Kidney (tissue), 14 donors: ENCODE measurements around the gene L1CAM. TPM values are rescaled to one million over a fixed set of nuclear protein-coding genes. Genes with fewer than 3 reads are reported as not detected.
A peak's percentile ranks its signal among the peaks of the same experiment; 100 is the strongest.

ENCODE experiments used
- DNase-seq, 5 donors: peaks; one replicate each; pipeline ENCODE4 v3.0.0-alpha.2; 2013 to 2020
- FAIRE-seq: peaks from 2 replicates; lab custom pipeline; 2012; peaks lifted over from hg19 to GRCh38; lab: Jason Lieb, UNC
- H3K27ac ChIP-seq, 2 donors: one replicate each; pipeline ENCODE4 v1.7.0; 2013; ENCODE audit warnings: low read depth in 2 of 2, low read length in 2 of 2, inconsistent platforms in 1 of 2
- H3K27me3 ChIP-seq: one replicate; pipeline ENCODE4 v1.7.1; 2013; ENCODE audit warnings: low read length, inconsistent platforms; ENCODE audit not compliant: control insufficient read depth, insufficient read depth
- H3K36me3 ChIP-seq, 3 donors: one replicate each; pipeline versions ENCODE4 v1.7.0 to v1.7.1; 2013; ENCODE audit warnings: low read length in 3 of 3, control low read depth in 1 of 3, inconsistent platforms in 1 of 3; ENCODE audit not compliant: insufficient read depth in 3 of 3, control insufficient read depth in 2 of 3
- H3K4me1 ChIP-seq, 3 donors: one replicate each; pipeline versions ENCODE4 v1.7.0 to v1.7.1; 2013; ENCODE audit warnings: low read length in 3 of 3, inconsistent platforms in 1 of 3, low read depth in 1 of 3; ENCODE audit not compliant: control insufficient read depth in 2 of 3, insufficient read depth in 2 of 3
- H3K4me3 ChIP-seq, 3 donors: one replicate each; pipeline versions ENCODE4 v1.7.0 to v1.8.1; 2013; ENCODE audit warnings: low read length in 3 of 3, control low read depth in 1 of 3, inconsistent platforms in 1 of 3
- H3K9ac ChIP-seq, 3 donors: one replicate each; pipeline versions ENCODE4 v1.7.0 to v1.7.1; 2013; ENCODE audit warnings: low read length in 3 of 3, control low read depth in 1 of 3, inconsistent platforms in 1 of 3
- H3K9me3 ChIP-seq, 3 donors: one replicate each; pipeline versions ENCODE4 v1.7.0 to v1.7.1; 2013; ENCODE audit warnings: low read length in 3 of 3, control low read depth in 1 of 3, inconsistent platforms in 1 of 3; ENCODE audit not compliant: control insufficient read depth in 2 of 3, insufficient read depth in 1 of 3
- CTCF ChIP-seq: IDR thresholded peaks from 3 replicates; pipeline ENCODE4 v1.5.1; 2012; ENCODE audit warnings: mild to moderate bottlenecking, moderate library complexity, borderline replicate concordance; ENCODE audit not compliant: insufficient read depth; ENCODE audit errors: extremely low read depth
- intact Hi-C: fragments of 100-400 bp; cut with DNase I; formaldehyde crosslinking; loops from one replicate; pipeline ENCODE4 v1.11.1; 2022
- polyA plus RNA-seq: library from polyadenylated mRNA; stranded (reverse); fragments of 350-450 nt; fragmentation: Illumina TruSeq; extraction: RNeasy Lipid Tissue Mini Kit (QIAGEN cat#74804); gene quantifications from one replicate; pipeline ENCODE4 v1.2.3, GENCODE V29; 2014; ENCODE audit warnings: low read depth, low replicate concordance; ENCODE audit not compliant: insufficient read depth
- total RNA-seq: library from RNA; stranded (reverse); fragmentation: NEBNext Ultra II Directional; extraction: Animal tissue kit (Norgen Biotek cat#: 25700); gene quantifications from one replicate; pipeline ENCODE4 v1.2.1, GENCODE V29; 2021
- donor health status: control.
- donor health status: control.
- donor health status: control.
- donor health status: control.
- donor health status: control.
- donor health status: DM: yes; HTN: yes; CAD: no.
- donor health status: Normal renal cell carcinoma (clear cell type).

Gene L1CAM
- total and polyA plus RNA-seq, 2 donors from 2014 or later, result 26.1 to 71.9 TPM

GRCh38 chrX:153874085-153874365, 11.9 kb downstream of the L1CAM start:
- no peak for TF ChIP-seq CTCF
- Histone ChIP-seq H3K4me3 (no peak overlapping the region), H3K9me3 (no peaks in the 10 kb centered on the region), H3K9ac (no peak overlapping the region), H3K27ac (no peak overlapping the region), H3K4me1 (no peaks in the 10 kb centered on the region), H3K36me3 (no peaks in the 10 kb centered on the region), H3K27me3 (no peaks in the 10 kb centered on the region)
- intact Hi-C loops, result no loop called here
- FAIRE-seq (no peak), DNase-seq (no peak)

- no peak overlapping the region for H3K4me3 ChIP-seq
- H3K27me3 ChIP-seq, result no peaks in the 10 kb centered on the region
- H3K36me3 ChIP-seq, result no peaks in the 10 kb centered on the region
- TF ChIP-seq CTCF, result no peak
- intact Hi-C loops, result no loop called here
- H3K9me3 ChIP-seq, result no peaks in the 10 kb centered on the region
- no peak for FAIRE-seq
- DNase-seq, result peak in 1 of 5 donors; percentile 39
- no peak overlapping the region for H3K27ac ChIP-seq
- H3K9ac ChIP-seq, result no peak overlapping the region
- H3K4me1 ChIP-seq, result no peaks in the 10 kb centered on the region
Measured at GRCh38 chrX:153873282-153874084, 12.5 kb downstream of the L1CAM start.

GRCh38 chrX:153871946-153872878, 13.8 kb downstream of the L1CAM start:
- Histone ChIP-seq H3K9ac (no peak overlapping the region), H3K36me3 (no peaks in the 10 kb centered on the region), H3K4me3 (no peak overlapping the region), H3K27ac (no peak overlapping the region), H3K27me3 (no peaks in the 10 kb centered on the region), H3K9me3 (no peaks in the 10 kb centered on the region), H3K4me1 (no peaks in the 10 kb centered on the region)
- TF ChIP-seq CTCF, result no peak
- intact Hi-C loops, result no loop called here
- FAIRE-seq (no peak), DNase-seq (peak in 1 of 5 donors; percentile 31)
